ES-I3 (cell line): Measurements from ENCODE around the gene LILRA5.
"Not testable (repeated sequence)": the region's sequence is repeated elsewhere in the genome, so short reads cannot be mapped to it uniquely, and the experiment has no call there.

Source experiments
- H3K36me3 ChIP-seq: 2 replicates; pipeline ENCODE4 v1.6.1; 2013; ENCODE audit warnings: mild to moderate bottlenecking, low read length, control low read depth, moderate library complexity; ENCODE audit not compliant: insufficient read depth
- H3K4me1 ChIP-seq: 2 replicates; pipeline ENCODE4 v1.6.1; 2013; ENCODE audit warnings: mild to moderate bottlenecking, control low read depth, low read length; ENCODE audit not compliant: insufficient read depth
- H3K9ac ChIP-seq: 2 replicates; pipeline ENCODE4 v1.6.1; 2013; ENCODE audit warnings: low read depth, mild to moderate bottlenecking, low read length, moderate library complexity
- H3K9me3 ChIP-seq: 2 replicates; pipeline ENCODE4 v1.6.1; 2013; ENCODE audit warnings: mild to moderate bottlenecking, low read length, moderate library complexity; ENCODE audit not compliant: control insufficient read depth, insufficient read depth

Gene LILRA5

GRCh38 chr19:54338521-54338920 lies 25.6 kb upstream of the LILRA5 start:
- Histone ChIP-seq H3K9me3 (no peaks in the 10 kb centered on the region), H3K36me3 (no peaks in the 10 kb centered on the region), H3K9ac (no peak overlapping the region), H3K4me1 (no peaks in the 10 kb centered on the region)

- Histone ChIP-seq H3K4me1 (no peaks in the 10 kb centered on the region), H3K9me3 (no peaks in the 10 kb centered on the region), H3K36me3 (no peaks in the 10 kb centered on the region), H3K9ac (no peak overlapping the region)
These were observed 24.9 kb upstream of the LILRA5 start for GRCh38 chr19:54337858-54338230.

- H3K36me3 ChIP-seq, result no peaks in the 10 kb centered on the region
- no peaks in the 10 kb centered on the region for H3K4me1 ChIP-seq
- no peaks in the 10 kb centered on the region for H3K9me3 ChIP-seq
- H3K9ac ChIP-seq, result no peak overlapping the region
These were observed 24.2 kb upstream of the LILRA5 start for GRCh38 chr19:54336893-54337857.

- no peaks in the 10 kb centered on the region for H3K36me3 ChIP-seq
- no peaks in the 10 kb centered on the region for H3K9me3 ChIP-seq
- H3K9ac ChIP-seq, result no peak overlapping the region
- H3K4me1 ChIP-seq, result no peaks in the 10 kb centered on the region
These were observed 23.3 kb upstream of the LILRA5 start for GRCh38 chr19:54335979-54336892.

GRCh38 chr19:54335164-54335563 lies 22.2 kb upstream of the LILRA5 start:
- Histone ChIP-seq H3K9ac (peak overlapping the region; percentile 30; the same call in 1 of the 2 replicates), H3K4me1 (no peaks in the 10 kb centered on the region), H3K9me3 (no peaks in the 10 kb centered on the region), H3K36me3 (no peaks in the 10 kb centered on the region)

GRCh38 chr19:54333586-54334298 lies 20.8 kb upstream of the LILRA5 start:
- H3K9me3 ChIP-seq, result no peaks in the 10 kb centered on the region
- H3K36me3 ChIP-seq, result no peaks in the 10 kb centered on the region
- H3K4me1 ChIP-seq, result no peaks in the 10 kb centered on the region
- H3K9ac ChIP-seq, result no peak overlapping the region

- H3K9me3 ChIP-seq, result no peaks in the 10 kb centered on the region
- no peaks in the 10 kb centered on the region for H3K36me3 ChIP-seq
- H3K4me1 ChIP-seq, result no peaks in the 10 kb centered on the region
- no peak overlapping the region for H3K9ac ChIP-seq
These were observed 19.2 kb upstream of the LILRA5 start for GRCh38 chr19:54332149-54332548.

- H3K9me3 ChIP-seq, result no peaks in the 10 kb centered on the region
- no peak overlapping the region for H3K9ac ChIP-seq
- H3K36me3 ChIP-seq, result no peaks in the 10 kb centered on the region
- no peaks in the 10 kb centered on the region for H3K4me1 ChIP-seq
These were observed 18.7 kb upstream of the LILRA5 start for GRCh38 chr19:54331626-54332025.

- Histone ChIP-seq H3K9ac (no peak overlapping the region), H3K4me1 (peaks cover 13% of the 10 kb centered on the region), H3K36me3 (no peaks in the 10 kb centered on the region), H3K9me3 (no peaks in the 10 kb centered on the region)
These were observed 16.7 kb upstream of the LILRA5 start for GRCh38 chr19:54329476-54330165.

GRCh38 chr19:54328781-54329180 lies 15.8 kb upstream of the LILRA5 start:
- peaks cover 18% of the 10 kb centered on the region for H3K4me1 ChIP-seq

GRCh38 chr19:54325631-54326030 lies 12.7 kb upstream of the LILRA5 start:
- Histone ChIP-seq H3K9ac (peak overlapping the region; percentile 16; the same call in 1 of the 2 replicates), H3K4me1 (peaks cover 21% of the 10 kb centered on the region), H3K9me3 (no peaks in the 10 kb centered on the region), H3K36me3 (no peaks in the 10 kb centered on the region)

More at GRCh38 chr19:54328781-54329180, 15.8 kb upstream of the LILRA5 start:
- not testable (repeated sequence) for H3K9me3 ChIP-seq, H3K9ac ChIP-seq, H3K36me3 ChIP-seq

GRCh38 chr19:54325194-54325621 lies 12.2 kb upstream of the LILRA5 start:
- H3K9me3 ChIP-seq, result no peaks in the 10 kb centered on the region
- H3K36me3 ChIP-seq, result no peaks in the 10 kb centered on the region
- H3K9ac ChIP-seq, result no peak overlapping the region
- H3K4me1 ChIP-seq, result peaks cover 21% of the 10 kb centered on the region

GRCh38 chr19:54324071-54324470 lies 11.1 kb upstream of the LILRA5 start:
- H3K36me3 ChIP-seq, result no peaks in the 10 kb centered on the region

More at GRCh38 chr19:54324071-54324470, 11.1 kb upstream of the LILRA5 start:
- Histone ChIP-seq H3K4me1 (peaks cover 21% of the 10 kb centered on the region), H3K9ac (no peak overlapping the region), H3K9me3 (no peaks in the 10 kb centered on the region)
